Pancreas (tissue), 10 donors: Measurements from ENCODE around the gene PCP2. TPM values are rescaled to one million over a fixed set of nuclear protein-coding genes. Genes with fewer than 3 reads are reported as not detected.

Experiments used
- ATAC-seq, 4 donors: fragments of 200-7000 bp; cut with Tn5 transposase; one replicate each; pipeline versions ENCODE4 v1.8.0 to v1.9.1; 2020; ENCODE audit warnings: mild to moderate bottlenecking in 4 of 4, moderate library complexity in 4 of 4
- DNase-seq, 6 donors: peaks; one replicate each; pipeline ENCODE4 v3.0.0-alpha.2; 2020
- FAIRE-seq: peaks from 2 replicates; lab custom pipeline; 2012; peaks lifted over from hg19 to GRCh38; lab: Jason Lieb, UNC
- H3K27ac ChIP-seq, 4 donors: fragments of 200-600 bp; sonication (generic); 1 replicate in 3 of 4; 2 replicates in 1 of 4; pipeline versions ENCODE4 v1.5.0 to v1.8.0; 2020
- H3K27me3 ChIP-seq, 4 donors: fragments of 200-600 bp; one replicate each; pipeline ENCODE4 v1.8.0; 2021
- H3K36me3 ChIP-seq, 3 donors: fragments of 200-600 bp; sonication (generic) in 1 of 3; one replicate each; pipeline versions ENCODE4 v1.5.0 to v1.8.0; 2020 to 2021
- H3K4me1 ChIP-seq, 3 donors: fragments of 200-600 bp; one replicate each; pipeline ENCODE4 v1.8.0; 2021
- H3K4me3 ChIP-seq, 4 donors: fragments of 200-600 bp; sonication (generic) in 2 of 4; one replicate each; pipeline versions ENCODE4 v1.5.0 to v1.8.0; 2020 to 2021
- H3K9me3 ChIP-seq, 4 donors: fragments of 200-600 bp; one replicate each; pipeline ENCODE4 v1.8.0; 2021
- CTCF ChIP-seq, 4 donors: fragments of 200-600 bp; sonication (generic) in 3 of 4; IDR thresholded peaks; one replicate each; pipeline versions ENCODE4 v1.5.0 to v1.8.0; 2021; ENCODE audit warnings: antibody characterized with exemption in 4 of 4
- WGBS, 2 donors: extraction: QIAGEN DNeasy Blood & Tissue Kit; methylation state at CpG; one replicate each; pipeline ENCODE4 v1.1.7; 2013; 5-methylcytosine and 5-hydroxymethylcytosine counted together
- intact Hi-C, 3 donors: fragments of 100-400 bp; cut with DNase I; formaldehyde crosslinking; loops; one replicate each; pipeline versions ENCODE4 v1.11.1 to v1.14.2; 2022
- polyA plus RNA-seq, 2 donors: library from polyadenylated mRNA; stranded (reverse); fragments of 200-250 nt; gene quantifications; one replicate each; pipeline ENCODE4 v1.2.3, GENCODE V29; 2013
- total RNA-seq, 6 donors: library from RNA; stranded (reverse); fragmentation: NEBNext Ultra II Directional in 4 of 6; extraction: Animal tissue kit (Norgen Biotek cat#: 25700) in 4 of 6; gene quantifications; one replicate each; pipeline versions ENCODE4 v1.2.1 to v1.2.4, GENCODE V29; 2021 to 2023
- donor health status: healthy with polysubstance abuse.
- donor health status: DM: no; HTN: no; CAD: no; lungs with moderate emphysema.
- donor health status: DM: no; HTN: no; CAD: no.
- donor health status: control.
- donor health status: control.
- donor health status: Bipolar disorder and iron deficiency.
- donor health status: DM: yes; HTN: yes; CAD: no.
- donor health status: DM: no; HTN: no; CAD: no.
- donor health status: DM: no; HTN: no; CAD: no.
- donor health status: DM: yes; HTN: yes; CAD: no.

The PCP2 gene
- total and polyA plus RNA-seq, 8 donors = 1.1 to 35.6 (median 2.2) TPM

GRCh38 chr19:7617172-7617571 is 16.3 kb downstream of the PCP2 start:
- Histone ChIP-seq H3K36me3 (peaks cover 0 to 31% (median 24%) of the 10 kb centered on the region in 3 donors), H3K27ac (peak overlapping the region in 2 of 4 donors; percentile 99)
- 91 to 97% methylated on average over 12 of the region's 12 CpGs for WGBS, 2 donors

DNA sequence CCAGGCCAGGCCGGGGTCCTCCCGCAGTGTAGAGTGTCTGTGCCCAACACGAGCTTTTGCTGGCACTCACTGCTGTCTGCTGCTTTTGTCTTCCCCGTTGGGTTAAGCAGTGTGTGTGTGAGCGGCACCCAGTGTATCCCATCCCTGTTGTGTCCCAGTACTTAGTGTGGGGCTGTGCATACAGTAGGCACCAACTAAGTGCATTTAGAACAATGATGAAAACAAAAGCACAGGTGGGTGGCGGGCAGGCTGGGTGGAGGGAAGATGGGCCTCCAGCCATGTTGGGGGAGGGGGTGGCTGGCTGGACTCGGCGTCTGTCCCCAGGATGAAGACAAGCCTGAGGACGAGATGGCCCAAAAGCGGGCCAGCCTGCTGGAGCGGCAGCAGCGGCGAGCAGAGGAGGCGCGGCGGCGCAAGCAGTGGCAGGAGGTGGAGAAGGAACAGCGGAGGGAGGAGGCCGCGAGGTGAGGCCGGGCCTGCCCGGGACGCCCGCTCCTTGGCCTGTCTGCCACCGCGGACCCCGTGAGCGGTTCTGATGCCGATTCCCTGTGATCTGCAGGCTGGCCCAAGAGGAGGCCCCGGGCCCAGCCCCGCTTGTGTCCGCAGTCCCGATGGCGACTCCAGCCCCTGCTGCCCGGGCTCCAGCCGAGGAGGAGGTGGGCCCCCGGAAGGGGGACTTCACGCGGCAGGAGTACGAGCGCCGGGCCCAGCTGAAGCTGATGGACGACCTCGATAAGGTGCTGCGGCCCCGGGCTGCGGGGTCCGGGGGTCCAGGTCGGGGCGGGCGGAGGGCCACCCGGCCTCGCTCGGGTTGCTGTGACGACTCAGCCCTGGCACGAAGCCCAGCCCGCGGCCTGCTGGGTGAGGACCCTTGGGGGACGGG is 18.4 kb downstream of the PCP2 start:
- 89 to 90% methylated on average over 50 to 59 of the region's 59 CpGs for WGBS, 2 donors
- FAIRE-seq = no peak
- Histone ChIP-seq H3K36me3 (peaks cover 0 to 35% (median 11%) of the 10 kb centered on the region in 3 donors), H3K27me3 (no peaks in the 10 kb centered on the region), H3K4me3 (no peak overlapping the region), H3K4me1 (peaks cover 21 to 25% (median 23%) of the 10 kb centered on the region in 3 donors), H3K27ac (no peak overlapping the region), H3K9me3 (no peaks in the 10 kb centered on the region)
- peak in 2 of 6 donors; percentile 66 to 84 for DNase-seq
- intact Hi-C loops = no loop called here
- TF ChIP-seq CTCF (IDR thresholded peaks at IDR 0.05) = no peak
- ATAC-seq = no peak

More at GRCh38 chr19:7617172-7617571, 16.3 kb downstream of the PCP2 start:
- ATAC-seq (no peak), FAIRE-seq (no peak), DNase-seq (peak in 1 of 6 donors; percentile 71)
- intact Hi-C loops = no loop called here
- Histone ChIP-seq H3K9me3 (no peaks in the 10 kb centered on the region), H3K4me1 (peaks cover 24 to 28% (median 26%) of the 10 kb centered on the region in 3 donors), H3K27me3 (no peaks in the 10 kb centered on the region), H3K4me3 (no peak overlapping the region)
- TF ChIP-seq CTCF (IDR thresholded peaks at IDR 0.05) = no peak

DNA sequence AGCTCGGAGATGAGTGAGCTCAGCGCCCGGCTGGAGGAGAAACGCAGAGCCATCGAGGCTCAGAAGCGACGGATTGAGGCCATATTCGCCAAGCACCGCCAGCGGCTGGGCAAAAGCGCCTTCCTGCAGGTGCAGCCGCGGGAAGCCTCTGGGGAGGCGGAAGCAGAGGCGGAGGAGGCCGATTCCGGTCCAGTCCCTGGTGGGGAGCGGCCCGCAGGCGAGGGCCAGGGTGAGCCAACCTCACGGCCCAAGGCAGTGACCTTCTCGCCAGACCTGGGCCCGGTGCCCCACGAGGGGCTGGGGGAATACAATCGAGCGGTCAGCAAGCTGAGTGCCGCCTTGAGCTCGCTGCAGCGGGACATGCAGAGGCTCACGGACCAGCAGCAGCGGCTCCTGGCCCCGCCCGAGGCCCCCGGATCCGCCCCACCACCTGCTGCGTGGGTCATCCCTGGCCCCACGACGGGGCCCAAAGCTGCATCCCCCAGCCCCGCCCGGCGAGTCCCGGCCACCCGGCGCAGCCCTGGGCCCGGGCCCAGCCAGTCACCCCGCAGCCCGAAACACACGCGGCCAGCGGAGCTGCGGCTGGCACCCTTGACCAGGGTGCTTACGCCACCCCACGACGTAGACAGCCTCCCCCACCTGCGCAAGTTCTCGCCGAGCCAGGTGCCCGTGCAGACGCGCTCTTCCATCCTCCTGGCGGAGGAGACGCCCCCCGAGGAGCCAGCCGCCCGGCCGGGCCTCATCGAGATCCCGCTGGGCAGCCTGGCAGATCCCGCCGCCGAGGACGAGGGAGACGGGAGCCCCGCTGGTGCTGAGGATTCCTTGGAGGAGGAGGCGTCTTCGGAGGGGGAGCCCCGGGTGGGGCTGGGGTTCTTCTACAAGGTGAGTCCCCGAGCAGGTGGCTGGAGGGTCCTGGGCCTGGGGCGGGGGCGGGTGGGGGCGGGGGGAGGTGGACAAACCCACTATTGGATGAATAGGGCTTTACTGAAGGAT is 20.9 kb downstream of the PCP2 start:
- peak in 2 of 6 donors; percentile 12 to 77 for DNase-seq
- Histone ChIP-seq H3K27ac (no peak overlapping the region), H3K4me3 (no peak overlapping the region), H3K9me3 (no peaks in the 10 kb centered on the region), H3K27me3 (no peaks in the 10 kb centered on the region), H3K36me3 (peaks cover 0 to 44% (median 7%) of the 10 kb centered on the region in 3 donors), H3K4me1 (peaks cover 0 to 2% (median under 1%) of the 10 kb centered on the region in 3 donors)
- WGBS, 2 donors = 93% methylated on average over 76 to 81 of the region's 81 CpGs
- no peak for ATAC-seq
- FAIRE-seq = no peak
- no peak for TF ChIP-seq CTCF (IDR thresholded peaks at IDR 0.05)
- intact Hi-C loops = no loop called here

DNA sequence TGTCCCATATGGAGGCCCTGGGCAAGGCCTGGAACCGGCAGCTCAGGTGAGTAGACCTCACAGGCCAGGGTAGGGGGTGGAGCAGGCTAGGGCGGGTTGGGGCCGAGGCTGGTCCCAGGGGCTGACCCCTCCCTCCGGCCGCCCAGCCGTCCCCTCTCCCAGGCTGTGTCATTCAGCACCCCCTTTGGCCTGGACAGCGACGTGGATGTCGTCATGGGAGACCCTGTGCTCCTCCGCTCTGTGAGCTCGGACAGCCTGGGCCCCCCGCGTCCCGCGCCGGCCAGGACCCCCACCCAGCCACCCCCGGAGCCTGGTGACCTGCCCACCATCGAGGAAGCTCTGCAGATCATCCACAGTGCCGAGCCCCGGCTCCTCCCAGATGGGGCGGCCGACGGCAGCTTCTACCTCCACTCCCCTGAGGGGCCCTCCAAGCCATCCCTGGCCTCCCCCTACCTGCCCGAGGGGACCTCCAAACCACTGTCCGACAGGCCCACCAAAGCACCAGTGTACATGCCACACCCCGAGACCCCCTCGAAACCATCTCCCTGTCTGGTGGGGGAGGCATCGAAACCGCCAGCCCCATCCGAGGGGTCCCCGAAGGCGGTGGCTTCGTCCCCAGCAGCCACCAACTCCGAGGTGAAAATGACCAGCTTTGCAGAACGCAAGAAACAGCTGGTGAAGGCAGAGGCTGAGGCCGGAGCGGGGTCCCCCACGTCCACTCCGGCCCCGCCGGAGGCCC is 21.8 kb downstream of the PCP2 start:
- DNase-seq = peak in 2 of 6 donors; percentile 12 to 79
- no peaks in the 10 kb centered on the region for H3K4me1 ChIP-seq
- peaks cover 0 to 39% (median 0%) of the 10 kb centered on the region in 3 donors for H3K36me3 ChIP-seq
- peak in 2 of 4 donors; percentile 4 to 17 for ATAC-seq
- no peaks in the 10 kb centered on the region for H3K9me3 ChIP-seq
- intact Hi-C loops = no loop called here
- no peaks in the 10 kb centered on the region for H3K27me3 ChIP-seq
- no peak overlapping the region for H3K27ac ChIP-seq
- no peak overlapping the region for H3K4me3 ChIP-seq
- no peak for FAIRE-seq
- 92% methylated on average over 41 of the region's 41 CpGs for WGBS, 2 donors
- no peak for TF ChIP-seq CTCF (IDR thresholded peaks at IDR 0.05)
